HEK293 (cell line): Measurements from ENCODE around the gene TLR2.

ENCODE experiments used
- CTCF ChIA-PET: fragments of 350-600 bp; formaldehyde crosslinking; extraction: SDS; loops from one replicate; lab custom pipeline; 2021; ENCODE audit warnings: antibody characterized with exemption; lab: Yijun Ruan, JAX
- POLR2A ChIA-PET: fragments of 300-600 bp; formaldehyde crosslinking; extraction: SDS; loops from one replicate; lab custom pipeline; 2020; ENCODE audit warnings: antibody characterized with exemption, inconsistent platforms; lab: Yijun Ruan, JAX
- H3K27ac ChIP-seq: fragments of 200-500 bp; sonication (Bioruptor generic); 2 replicates; pipeline ENCODE4 v1.5.1; 2014; ENCODE audit warnings: low read depth, low read length, control low read depth, inconsistent platforms; ENCODE audit errors: extremely low read depth
- H3K36me3 ChIP-seq, 2 experiments: fragments of 200-500 bp in 1 of 2; sonication (Bioruptor generic) in 1 of 2; 1 replicate in 1 of 2; 2 replicates in 1 of 2; pipeline ENCODE4 v1.5.1; 2014 to 2017; ENCODE audit warnings: inconsistent platforms in 2 of 2, low read length in 2 of 2; ENCODE audit not compliant: control insufficient read depth in 2 of 2, insufficient read depth in 1 of 2
- H3K4me1 ChIP-seq: fragments of 200-500 bp; sonication (Bioruptor generic); 2 replicates; pipeline ENCODE4 v1.5.1; 2014; ENCODE audit warnings: mild to moderate bottlenecking, low read length, inconsistent platforms; ENCODE audit not compliant: control insufficient read depth, insufficient read depth
- H3K4me3 ChIP-seq: 2 replicates; pipeline ENCODE4 v1.5.1; 2011; ENCODE audit warnings: low read depth, mild to moderate bottlenecking, control low read depth, low read length, moderate library complexity
- H3K9me3 ChIP-seq: fragments of 200-500 bp; sonication (Bioruptor generic); 2 replicates; pipeline ENCODE4 v1.5.1; 2014; ENCODE audit warnings: low read depth, low read length, inconsistent platforms; ENCODE audit not compliant: control insufficient read depth, insufficient read depth
- GLI2 ChIP-seq: fragments of 450-650 bp; formaldehyde crosslinking; IDR thresholded peaks from 2 replicates; pipeline ENCODE4; 2017; ENCODE audit warnings: missing biosample characterization, missing genetic modification characterization, low read depth, borderline replicate concordance
- GLI4 ChIP-seq: fragments of 450-650 bp; formaldehyde crosslinking; IDR thresholded peaks from 2 replicates; pipeline ENCODE4 v1.5.1; 2016; ENCODE audit warnings: missing biosample characterization, missing genetic modification characterization
- MYNN ChIP-seq: fragments of 450-650 bp; formaldehyde crosslinking; IDR thresholded peaks from 2 replicates; pipeline ENCODE4 v1.5.1; 2016; ENCODE audit warnings: missing biosample characterization, missing genetic modification characterization, borderline replicate concordance
- PRDM2 ChIP-seq: fragments of 450-650 bp; formaldehyde crosslinking; IDR thresholded peaks from 2 replicates; pipeline ENCODE4 v1.5.1; 2016; ENCODE audit warnings: missing biosample characterization, missing genetic modification characterization, borderline replicate concordance
- ZBTB10 ChIP-seq: fragments of 450-650 bp; formaldehyde crosslinking; IDR thresholded peaks from 2 replicates; pipeline ENCODE4 v1.5.1; 2016; ENCODE audit warnings: missing biosample characterization, missing genetic modification characterization
- ZNF132 ChIP-seq: fragments of 450-650 bp; formaldehyde crosslinking; IDR thresholded peaks from 2 replicates; pipeline ENCODE4 v1.5.1; 2017; ENCODE audit warnings: missing biosample characterization, missing genetic modification characterization, borderline replicate concordance
- ZNF248 ChIP-seq: fragments of 450-650 bp; formaldehyde crosslinking; IDR thresholded peaks from 2 replicates; pipeline ENCODE4 v1.5.1; 2017; ENCODE audit warnings: missing biosample characterization, missing genetic modification characterization
- ZNF341 ChIP-seq: fragments of 450-650 bp; formaldehyde crosslinking; IDR thresholded peaks from 2 replicates; pipeline ENCODE4; 2016; ENCODE audit warnings: low read depth, missing biosample characterization, missing genetic modification characterization
- ZNF549 ChIP-seq: fragments of 450-650 bp; IDR thresholded peaks from 2 replicates; pipeline ENCODE4 v1.5.1; 2018; ENCODE audit warnings: missing biosample characterization, missing genetic modification characterization, mild to moderate bottlenecking, inconsistent platforms, moderate library complexity
- ZNF623 ChIP-seq: fragments of 450-650 bp; formaldehyde crosslinking; IDR thresholded peaks from 2 replicates; pipeline ENCODE4 v1.5.1; 2016; ENCODE audit warnings: missing biosample characterization, missing genetic modification characterization
- TF ChIP-seq, protein P1 (sequence below): fragments of 450-650 bp; formaldehyde crosslinking; IDR thresholded peaks from 2 replicates; pipeline ENCODE4 v1.5.1; 2016; ENCODE audit warnings: missing biosample characterization, missing genetic modification characterization
- TF ChIP-seq, protein P2 (sequence below): fragments of 450-650 bp; formaldehyde crosslinking; IDR thresholded peaks from 2 replicates; pipeline ENCODE4 v1.5.1; 2016; ENCODE audit warnings: missing biosample characterization, missing genetic modification characterization
- TF ChIP-seq, protein P3 (sequence below): fragments of 450-650 bp; formaldehyde crosslinking; IDR thresholded peaks from 2 replicates; pipeline ENCODE4 v1.5.1; 2017; ENCODE audit warnings: missing biosample characterization, missing genetic modification characterization
- TF ChIP-seq, protein P4 (sequence below): fragments of 450-650 bp; formaldehyde crosslinking; IDR thresholded peaks from 2 replicates; pipeline ENCODE4 v1.5.1; 2016; ENCODE audit warnings: missing biosample characterization, missing genetic modification characterization

Gene TLR2

DNA sequence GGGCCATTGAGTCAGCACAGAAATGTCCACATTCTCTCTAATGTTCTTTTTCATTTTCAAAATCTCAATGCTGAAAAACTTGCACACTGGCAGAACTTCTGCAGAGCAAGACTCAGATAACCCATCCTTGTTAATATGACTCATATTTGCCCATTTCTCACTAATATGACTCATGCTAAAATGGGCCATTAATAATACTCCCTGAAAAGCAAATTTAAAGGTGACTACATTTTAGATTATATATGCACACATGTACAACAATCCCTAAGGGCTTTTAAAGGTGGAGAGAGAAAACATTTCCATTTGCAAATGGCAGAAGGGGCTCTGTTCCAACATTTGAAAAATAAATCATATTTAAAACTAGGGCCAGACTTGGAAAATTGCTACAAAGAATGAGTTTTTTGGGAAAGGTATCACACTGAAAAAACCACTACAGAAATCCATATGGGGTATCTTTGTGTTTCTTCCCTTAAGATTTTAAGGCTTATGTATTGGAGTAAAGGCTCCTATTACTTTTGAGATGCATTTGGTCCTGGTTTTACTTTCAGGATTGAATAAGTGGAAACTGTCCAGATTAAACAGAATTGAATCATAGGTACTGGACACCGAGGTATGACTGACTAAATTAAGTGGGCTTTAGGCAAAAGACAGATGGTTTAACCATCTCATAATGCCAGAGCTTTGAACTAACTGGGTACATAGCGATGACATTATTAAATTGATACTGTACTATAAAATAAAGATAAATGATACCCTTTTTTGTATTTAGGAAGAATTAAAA, 30.0 kb downstream of the TLR2 start:
- H3K27ac ChIP-seq: no peak overlapping the region
- CTCF ChIA-PET: no interaction called here
- no peaks in the 10 kb centered on the region for H3K4me1 ChIP-seq
- H3K4me3 ChIP-seq: no peak overlapping the region
- POLR2A ChIA-PET: no interaction called here
- no peaks in the 10 kb centered on the region for H3K36me3 ChIP-seq
- H3K9me3 ChIP-seq: no peaks in the 10 kb centered on the region
- TF ChIP-seq GLI4 (tag by site-specific recombination): no peak
- no peak for TF ChIP-seq GLI2
- TF ChIP-seq, protein P1, sequence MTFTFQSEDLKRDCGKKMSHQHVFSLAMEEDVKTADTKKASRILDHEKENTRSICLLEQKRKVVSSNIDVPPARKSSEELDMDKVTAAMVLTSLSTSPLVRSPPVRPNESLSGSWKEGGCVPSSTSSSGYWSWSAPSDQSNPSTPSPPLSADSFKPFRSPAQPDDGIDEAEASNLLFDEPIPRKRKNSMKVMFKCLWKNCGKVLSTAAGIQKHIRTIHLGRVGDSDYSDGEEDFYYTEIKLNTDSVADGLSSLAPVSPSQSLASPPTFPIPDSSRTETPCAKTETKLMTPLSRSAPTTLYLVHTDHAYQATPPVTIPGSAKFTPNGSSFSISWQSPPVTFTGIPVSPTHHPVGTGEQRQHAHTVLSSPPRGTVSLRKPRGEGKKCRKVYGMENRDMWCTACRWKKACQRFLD (tag by site-specific recombination): no peak
- no peak for TF ChIP-seq ZNF549 (tag by site-specific recombination)
- TF ChIP-seq ZNF341 (tag by site-specific recombination): no peak
- TF ChIP-seq, protein P2, sequence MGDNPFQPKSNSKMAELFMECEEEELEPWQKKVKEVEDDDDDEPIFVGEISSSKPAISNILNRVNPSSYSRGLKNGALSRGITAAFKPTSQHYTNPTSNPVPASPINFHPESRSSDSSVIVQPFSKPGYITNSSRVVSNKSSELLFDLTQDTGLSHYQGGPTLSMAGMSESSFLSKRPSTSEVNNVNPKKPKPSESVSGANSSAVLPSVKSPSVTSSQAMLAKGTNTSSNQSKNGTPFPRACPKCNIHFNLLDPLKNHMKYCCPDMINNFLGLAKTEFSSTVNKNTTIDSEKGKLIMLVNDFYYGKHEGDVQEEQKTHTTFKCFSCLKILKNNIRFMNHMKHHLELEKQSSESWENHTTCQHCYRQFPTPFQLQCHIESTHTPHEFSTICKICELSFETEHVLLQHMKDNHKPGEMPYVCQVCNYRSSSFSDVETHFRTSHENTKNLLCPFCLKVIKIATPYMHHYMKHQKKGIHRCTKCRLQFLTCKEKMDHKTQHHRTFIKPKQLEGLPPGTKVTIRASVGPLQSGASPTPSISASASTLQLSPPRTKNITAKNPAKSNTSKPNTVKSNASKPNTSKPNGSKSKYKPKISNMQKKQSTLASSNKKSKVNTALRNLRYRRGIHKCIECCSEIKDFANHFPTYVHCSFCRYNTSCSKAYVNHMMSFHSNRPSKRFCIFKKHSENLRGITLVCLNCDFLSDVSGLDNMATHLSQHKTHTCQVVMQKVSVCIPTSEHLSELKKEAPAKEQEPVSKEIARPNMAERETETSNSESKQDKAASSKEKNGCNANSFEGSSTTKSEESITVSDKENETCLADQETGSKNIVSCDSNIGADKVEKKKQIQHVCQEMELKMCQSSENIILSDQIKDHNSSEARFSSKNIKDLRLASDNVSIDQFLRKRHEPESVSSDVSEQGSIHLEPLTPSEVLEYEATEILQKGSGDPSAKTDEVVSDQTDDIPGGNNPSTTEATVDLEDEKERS: no peak
- no peak for TF ChIP-seq ZNF132 (tag by site-specific recombination)
- TF ChIP-seq ZBTB10 (tag by site-specific recombination): no peak
- TF ChIP-seq, protein P3, sequence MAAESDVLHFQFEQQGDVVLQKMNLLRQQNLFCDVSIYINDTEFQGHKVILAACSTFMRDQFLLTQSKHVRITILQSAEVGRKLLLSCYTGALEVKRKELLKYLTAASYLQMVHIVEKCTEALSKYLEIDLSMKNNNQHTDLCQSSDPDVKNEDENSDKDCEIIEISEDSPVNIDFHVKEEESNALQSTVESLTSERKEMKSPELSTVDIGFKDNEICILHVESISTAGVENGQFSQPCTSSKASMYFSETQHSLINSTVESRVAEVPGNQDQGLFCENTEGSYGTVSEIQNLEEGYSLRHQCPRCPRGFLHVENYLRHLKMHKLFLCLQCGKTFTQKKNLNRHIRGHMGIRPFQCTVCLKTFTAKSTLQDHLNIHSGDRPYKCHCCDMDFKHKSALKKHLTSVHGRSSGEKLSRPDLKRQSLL (tag by site-specific recombination): no peak
- TF ChIP-seq MYNN: no peak
- TF ChIP-seq PRDM2 (tag by site-specific recombination): no peak
- TF ChIP-seq, protein P4, sequence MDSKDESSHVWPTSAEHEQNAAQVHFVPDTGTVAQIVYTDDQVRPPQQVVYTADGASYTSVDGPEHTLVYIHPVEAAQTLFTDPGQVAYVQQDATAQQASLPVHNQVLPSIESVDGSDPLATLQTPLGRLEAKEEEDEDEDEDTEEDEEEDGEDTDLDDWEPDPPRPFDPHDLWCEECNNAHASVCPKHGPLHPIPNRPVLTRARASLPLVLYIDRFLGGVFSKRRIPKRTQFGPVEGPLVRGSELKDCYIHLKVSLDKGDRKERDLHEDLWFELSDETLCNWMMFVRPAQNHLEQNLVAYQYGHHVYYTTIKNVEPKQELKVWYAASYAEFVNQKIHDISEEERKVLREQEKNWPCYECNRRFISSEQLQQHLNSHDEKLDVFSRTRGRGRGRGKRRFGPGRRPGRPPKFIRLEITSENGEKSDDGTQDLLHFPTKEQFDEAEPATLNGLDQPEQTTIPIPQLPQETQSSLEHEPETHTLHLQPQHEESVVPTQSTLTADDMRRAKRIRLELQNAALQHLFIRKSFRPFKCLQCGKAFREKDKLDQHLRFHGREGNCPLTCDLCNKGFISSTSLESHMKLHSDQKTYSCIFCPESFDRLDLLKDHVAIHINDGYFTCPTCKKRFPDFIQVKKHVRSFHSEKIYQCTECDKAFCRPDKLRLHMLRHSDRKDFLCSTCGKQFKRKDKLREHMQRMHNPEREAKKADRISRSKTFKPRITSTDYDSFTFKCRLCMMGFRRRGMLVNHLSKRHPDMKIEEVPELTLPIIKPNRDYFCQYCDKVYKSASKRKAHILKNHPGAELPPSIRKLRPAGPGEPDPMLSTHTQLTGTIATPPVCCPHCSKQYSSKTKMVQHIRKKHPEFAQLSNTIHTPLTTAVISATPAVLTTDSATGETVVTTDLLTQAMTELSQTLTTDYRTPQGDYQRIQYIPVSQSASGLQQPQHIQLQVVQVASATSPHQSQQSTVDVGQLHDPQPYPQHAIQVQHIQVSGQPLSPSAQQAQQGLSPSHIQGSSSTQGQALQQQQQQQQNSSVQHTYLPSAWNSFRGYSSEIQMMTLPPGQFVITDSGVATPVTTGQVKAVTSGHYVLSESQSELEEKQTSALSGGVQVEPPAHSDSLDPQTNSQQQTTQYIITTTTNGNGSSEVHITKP (tag by site-specific recombination): no peak
- TF ChIP-seq ZNF248 (tag by site-specific recombination): no peak
- no peak for TF ChIP-seq ZNF623 (tag by site-specific recombination)
